Measurements from ENCODE around the gene PCYOX1L. TPM values are rescaled to one million over a fixed set of nuclear protein-coding genes. Genes with fewer than 3 reads are reported as not detected.

PCYOX1L gene
- total and polyA plus RNA-seq, 9 of the 15 experiments (the other 6 are each of a cell fraction or from before 2014, with no cell fraction given), result 2.3 to 17.9 (median 6.0) TPM

GRCh38 chr5:149320791-149321330, 37.0 kb upstream of the PCYOX1L start (continued):
- TF ChIP-seq PREB (CRISPR knock-in tag; IDR thresholded peaks at IDR 0.05), result no peak
- TF ChIP-seq TRIM28 (IDR thresholded peaks at IDR 0.05), result peak; percentile 80
- TF ChIP-seq C11orf30 (IDR thresholded peaks at IDR 0.05; ENCODE audit: low read depth), result peak; percentile 97
- TF ChIP-seq ZNF639 (CRISPR knock-in tag; conservative IDR thresholded peaks at IDR 0.05 in 1 of 2, IDR thresholded peaks at IDR 0.05 in 1 of 2), result peak in 1 of 2 experiments; percentile 79; a peak in 2 of 4 replicates
- TF ChIP-seq DPF2 (IDR thresholded peaks at IDR 0.05), result peak; percentile 94
- TF ChIP-seq HDAC8 (tag; IDR thresholded peaks at IDR 0.05), result no peak
- TF ChIP-seq TCF3 (CRISPR knock-in tag; IDR thresholded peaks at IDR 0.05), result peak; percentile 79
- peak; percentile 61 for TF ChIP-seq EP400 (IDR thresholded peaks at IDR 0.05)
- no peak for TF ChIP-seq MIER1 (IDR thresholded peaks at IDR 0.05; ENCODE audit: low read depth)
- 0 out of 2 replicates have a peak, but pooled peaks have one; percentile 13 for TF ChIP-seq CBFB (CRISPR knock-in tag; IDR thresholded peaks at IDR 0.05)
- no peak for TF ChIP-seq ZNF280B (CRISPR knock-in tag; IDR thresholded peaks at IDR 0.05)
- TF ChIP-seq ZNF444 (CRISPR knock-in tag; IDR thresholded peaks at IDR 0.05), result 0 out of 2 replicates have a peak, but pooled peaks have one; percentile 20
- peak; percentile 48 to 79; a peak in 3 of 4 replicates for TF ChIP-seq ARNT (IDR thresholded peaks at IDR 0.05)
- peak; percentile 88 for TF ChIP-seq RAD51 (IDR thresholded peaks at IDR 0.05; ENCODE audit: borderline replicate concordance, low read depth)

All from K562 (cell line).